Left kidney (tissue), 2 donors: ENCODE results near the gene SS18L1. TPM values are rescaled to one million over a fixed set of nuclear protein-coding genes. Genes with fewer than 3 reads are reported as not detected.
"Not testable (repeated sequence)": the region's sequence is repeated elsewhere in the genome, so short reads cannot be mapped to it uniquely, and the experiment has no call there.

Source experiments
- DNase-seq: peaks from one replicate; pipeline ENCODE4 v3.0.0-alpha.2; 2013
- polyA plus RNA-seq: library from polyadenylated mRNA; unstranded; fragments of 120-200 nt; gene quantifications from one replicate; pipeline ENCODE4 v1.2.1, GENCODE V29; 2013; ENCODE audit not compliant: insufficient read length

SS18L1 gene
- polyA plus RNA-seq, 1 donor, result 26.1 TPM

- no peak for DNase-seq
Observed at GRCh38 chr20:62136283-62137091, 7.1 kb upstream of the SS18L1 start.

DNA sequence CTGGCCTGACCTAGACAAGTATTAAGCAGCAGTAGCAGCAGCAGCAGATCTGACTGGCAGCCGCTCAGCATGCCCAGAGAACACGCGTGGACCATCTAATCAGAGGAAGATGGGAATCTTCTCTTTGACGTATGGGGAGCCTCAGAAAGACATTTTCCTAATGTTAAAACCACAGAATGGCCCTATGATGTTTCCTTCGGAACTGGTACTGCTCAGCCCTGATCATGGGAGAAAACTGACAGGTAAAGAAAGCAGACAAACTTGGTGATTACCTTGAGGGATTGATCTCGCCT lies 6.5 kb upstream of the SS18L1 start:
- no peak for DNase-seq

DNA sequence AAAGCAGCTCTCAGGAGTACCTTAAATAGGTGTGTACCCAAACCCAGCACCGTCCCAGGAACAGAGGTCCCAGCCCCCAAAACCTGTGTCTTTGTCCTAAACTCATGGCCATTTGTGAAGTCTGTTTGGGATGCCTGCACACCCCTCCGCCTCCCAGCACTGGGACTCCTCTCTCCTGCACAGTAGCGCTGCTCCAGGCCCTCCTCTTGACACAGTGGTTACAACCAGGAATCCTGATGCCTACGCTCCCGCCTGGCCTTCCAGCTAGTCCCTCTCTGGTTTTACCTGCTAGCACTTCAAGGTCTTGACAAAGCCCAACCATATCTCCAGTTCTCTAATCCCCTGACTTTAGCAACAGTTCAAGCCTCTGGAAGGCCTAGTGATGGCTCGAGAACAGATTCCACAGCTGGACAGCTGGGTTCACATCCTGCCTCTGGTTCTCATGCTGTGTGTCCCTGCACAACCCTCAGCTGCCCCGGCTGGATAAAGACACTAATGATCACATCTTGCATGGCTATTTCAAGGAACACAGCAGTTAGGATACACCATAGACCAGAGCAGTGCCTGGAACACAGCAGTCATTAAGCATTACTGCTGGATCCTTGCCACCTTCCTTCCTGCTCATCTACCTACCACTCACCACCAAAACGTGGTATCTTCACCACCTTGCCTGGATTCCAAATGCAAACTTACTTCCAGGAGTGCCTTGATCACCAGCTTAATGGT lies 5.9 kb upstream of the SS18L1 start:
- no peak for DNase-seq

- DNase-seq, result no peak
Observed at GRCh38 chr20:62138204-62138543, 5.4 kb upstream of the SS18L1 start.

DNA sequence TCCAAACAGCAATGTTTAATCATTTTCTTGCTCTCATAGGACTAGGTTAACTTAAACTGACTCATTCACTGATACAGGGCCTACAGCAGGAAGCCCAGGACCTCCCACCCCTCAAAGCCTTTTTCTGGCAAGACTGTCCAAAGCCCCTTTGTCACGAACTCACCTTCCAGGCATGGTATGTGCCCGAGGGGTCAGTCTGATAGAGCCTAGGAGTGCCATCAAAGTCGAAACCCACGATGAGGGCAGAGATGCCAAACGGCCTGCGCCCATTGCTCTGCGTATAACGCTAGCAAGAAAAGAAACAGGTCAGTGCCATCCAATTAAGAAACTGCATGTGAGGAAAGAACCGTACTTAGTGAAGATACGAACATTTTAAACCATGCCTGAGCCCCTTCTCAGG lies 4.7 kb upstream of the SS18L1 start:
- DNase-seq, result no peak

DNA sequence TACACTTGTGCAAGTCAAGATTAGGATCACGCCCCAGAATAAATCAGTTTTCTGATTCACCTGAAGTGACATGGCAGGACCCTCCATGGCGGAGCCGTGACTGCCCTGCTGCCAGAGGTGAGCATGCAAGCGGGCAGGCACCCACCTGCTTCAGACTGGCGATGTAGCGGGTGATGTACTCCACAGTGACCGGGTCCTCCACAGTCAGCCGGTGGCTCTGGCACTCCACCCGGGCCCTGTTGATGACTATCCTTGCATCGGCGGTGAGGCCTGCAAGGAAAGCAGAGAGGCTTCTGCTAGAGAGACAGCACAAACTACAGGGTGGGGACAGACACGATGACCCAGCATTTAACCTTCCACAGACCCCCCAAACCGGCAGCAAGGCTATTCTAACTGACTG lies 3.9 kb upstream of the SS18L1 start:
- DNase-seq, result no peak

DNA sequence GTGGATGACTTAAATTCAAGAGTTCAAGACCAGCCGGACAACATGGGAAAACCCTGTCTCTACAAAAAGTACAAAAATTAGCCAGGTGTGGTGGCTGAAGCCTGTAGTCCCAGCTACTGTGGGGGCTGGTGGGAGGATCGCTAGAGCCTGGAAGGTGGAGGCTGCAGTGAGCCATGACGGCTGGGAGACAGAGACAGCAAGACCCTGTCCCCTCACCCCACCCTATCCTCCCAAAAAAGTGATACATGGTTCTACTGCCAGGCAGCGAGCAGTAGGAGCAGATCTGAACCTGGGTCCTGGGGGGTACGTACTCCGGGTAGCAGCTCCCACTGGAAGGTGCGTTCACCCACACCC lies 2.5 kb upstream of the SS18L1 start:
- no peak for DNase-seq

GRCh38 chr20:62141397-62142251 lies 1.9 kb upstream of the SS18L1 start:
- no peak for DNase-seq

- no peak for DNase-seq
Observed at GRCh38 chr20:62142252-62143080, 1.1 kb upstream of the SS18L1 start.

DNA sequence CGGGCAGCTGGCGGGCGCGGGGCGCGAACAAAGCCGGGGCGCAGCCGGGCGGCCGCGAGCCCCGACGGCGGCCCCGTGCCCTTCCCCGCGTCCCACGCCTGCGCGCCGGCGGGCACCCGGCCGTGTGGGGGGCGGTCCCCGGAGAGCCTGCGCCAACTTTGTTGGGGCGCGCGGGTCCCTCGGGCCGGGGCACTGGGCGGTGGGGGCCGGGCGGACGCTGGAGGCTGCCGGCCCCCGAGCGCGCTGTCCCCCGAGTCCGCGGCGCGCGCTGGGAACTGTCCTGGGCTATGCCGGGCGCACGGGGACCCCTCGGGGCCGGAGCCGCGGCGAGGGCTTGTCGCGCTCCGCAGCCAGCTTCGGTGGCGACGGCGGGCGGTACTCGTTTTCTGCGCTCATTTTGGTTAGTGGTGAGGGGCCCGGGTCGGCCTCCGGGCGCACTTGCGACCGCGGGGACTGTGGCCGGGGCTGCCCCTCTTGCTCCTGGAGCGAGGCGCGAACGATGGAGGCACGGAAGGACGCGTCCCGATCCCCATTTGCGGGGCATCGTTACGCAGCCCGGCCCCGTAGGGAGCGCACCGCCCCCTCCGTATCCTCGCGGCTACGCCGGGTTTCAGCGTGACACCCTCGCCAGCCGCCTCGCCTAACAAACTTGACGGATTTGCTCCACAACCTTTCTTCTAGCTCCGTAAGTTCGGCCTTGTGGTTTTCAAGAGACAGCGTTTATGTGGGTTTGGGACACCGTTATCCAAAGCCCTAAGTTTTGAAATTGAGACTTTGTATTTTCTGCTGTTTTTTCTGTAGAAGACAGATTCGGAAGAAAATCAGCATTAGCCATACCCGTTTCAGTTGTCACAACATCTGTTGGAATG lies 622 bp downstream of the SS18L1 start:
- DNase-seq, result no peak

- DNase-seq, result no peak
Observed at GRCh38 chr20:62145688-62146018, 2.1 kb downstream of the SS18L1 start.

GRCh38 chr20:62146019-62146755 lies 2.6 kb downstream of the SS18L1 start:
- DNase-seq, result no peak

- DNase-seq, result no peak
Observed at GRCh38 chr20:62147125-62147524, 3.6 kb downstream of the SS18L1 start.

GRCh38 chr20:62147528-62147927 lies 4.0 kb downstream of the SS18L1 start:
- no peak for DNase-seq

DNA sequence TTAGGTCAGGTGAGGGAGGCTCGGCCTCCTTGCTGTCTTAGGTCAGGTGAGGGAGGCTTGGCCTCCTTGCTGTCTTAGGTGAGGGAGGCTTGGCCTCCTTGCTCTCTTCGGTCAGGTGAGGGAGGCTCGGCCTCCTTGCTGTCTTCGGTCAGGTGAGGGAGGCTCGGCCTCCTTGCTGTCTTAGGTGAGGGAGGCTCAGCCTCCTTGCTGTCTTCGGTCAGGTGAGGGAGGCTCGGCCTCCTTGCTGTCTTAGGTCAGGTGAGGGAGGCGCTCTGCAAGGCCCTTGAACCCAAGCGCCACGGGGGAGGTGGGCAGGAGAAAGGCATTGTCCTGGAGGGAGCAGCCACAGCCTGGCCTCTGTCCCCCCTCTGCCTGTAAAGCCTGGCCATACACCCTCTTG lies 4.8 kb downstream of the SS18L1 start:
- not testable (repeated sequence) for DNase-seq

GRCh38 chr20:62148908-62149314 lies 5.3 kb downstream of the SS18L1 start:
- no peak for DNase-seq

- no peak for DNase-seq
Observed at GRCh38 chr20:62149532-62150309, 6.2 kb downstream of the SS18L1 start.

- DNase-seq, result no peak
Observed at GRCh38 chr20:62150310-62150575, 6.7 kb downstream of the SS18L1 start.

GRCh38 chr20:62151225-62151624 lies 7.7 kb downstream of the SS18L1 start:
- DNase-seq, result no peak

DNA sequence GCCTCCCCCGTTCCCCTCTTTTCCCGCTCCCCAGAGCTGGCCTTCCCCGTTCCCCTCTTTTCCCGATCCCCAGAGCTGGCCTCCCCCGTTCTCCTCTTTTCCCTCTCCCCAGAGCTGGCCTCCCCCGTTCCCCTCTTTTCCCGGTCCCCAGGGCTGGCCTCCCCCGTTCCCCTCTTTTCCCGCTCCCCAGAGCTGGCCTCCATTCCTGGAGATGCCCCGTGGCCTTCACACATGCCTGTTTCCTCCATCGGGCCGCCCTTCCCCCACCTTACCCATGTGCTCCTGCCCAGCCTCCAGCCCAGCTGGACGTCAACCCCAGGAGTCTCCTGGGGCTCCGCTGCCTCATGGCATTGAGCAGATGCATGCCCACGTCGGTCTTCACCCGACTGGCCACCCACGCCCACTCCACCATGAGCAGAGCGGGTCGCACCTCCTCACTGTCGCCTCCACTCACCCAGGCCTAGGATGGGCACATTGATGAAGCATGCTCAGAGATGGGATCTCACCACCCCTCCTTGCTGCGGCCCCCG lies 8.3 kb downstream of the SS18L1 start:
- DNase-seq, result no peak
